Endothelial cell of umbilical vein (primary cell): Measurements from ENCODE around the gene TRIM41.

ENCODE experiments used
- CTCF ChIP-seq, 2 donors: IDR thresholded peaks; 1 replicate in 1 of 2; 2 replicates in 1 of 2; pipeline ENCODE4 v1.5.1; 2011; ENCODE audit warnings: low read length in 2 of 2, mild to moderate bottlenecking in 2 of 2, moderate library complexity in 2 of 2, control low read depth in 1 of 2, inconsistent platforms in 1 of 2, low read depth in 1 of 2; ENCODE audit not compliant: insufficient read depth in 1 of 2; ENCODE audit errors: extremely low read depth in 1 of 2
- POLR2AphosphoS5 ChIP-seq: IDR thresholded peaks from 2 replicates; pipeline ENCODE4 v1.6.1; 2012; ENCODE audit warnings: low read depth, mild to moderate bottlenecking, control low read depth, low read length, moderate library complexity; ENCODE audit not compliant: insufficient read depth

GRCh38 chr5:181217803-181218062 lies 5.3 kb upstream of the TRIM41 start:
- TF ChIP-seq CTCF (IDR thresholded peaks at IDR 0.05; ENCODE audit: extremely low read depth in 1 of 2, insufficient read depth in 1 of 2, low read depth in 1 of 2, low read length in 2 of 2) = peak in 1 of 2 donors; percentile 1
- TF ChIP-seq POLR2AphosphoS5 = no peak
